CD4-positive, alpha-beta T cell treated with Interleukin-1 beta for 1 hour (primary cell): ENCODE results near the gene WDR36.
A peak's percentile ranks its signal among the peaks of the same experiment; 100 is the strongest.
"Not testable (repeated sequence)": the region's sequence is repeated elsewhere in the genome, so short reads cannot be mapped to it uniquely, and the experiment has no call there.

Source experiments
- DNase-seq, 2 donors: peaks; one replicate each; pipeline ENCODE4 v3.0.0-alpha.2; 2020 to 2022

Gene WDR36

DNA sequence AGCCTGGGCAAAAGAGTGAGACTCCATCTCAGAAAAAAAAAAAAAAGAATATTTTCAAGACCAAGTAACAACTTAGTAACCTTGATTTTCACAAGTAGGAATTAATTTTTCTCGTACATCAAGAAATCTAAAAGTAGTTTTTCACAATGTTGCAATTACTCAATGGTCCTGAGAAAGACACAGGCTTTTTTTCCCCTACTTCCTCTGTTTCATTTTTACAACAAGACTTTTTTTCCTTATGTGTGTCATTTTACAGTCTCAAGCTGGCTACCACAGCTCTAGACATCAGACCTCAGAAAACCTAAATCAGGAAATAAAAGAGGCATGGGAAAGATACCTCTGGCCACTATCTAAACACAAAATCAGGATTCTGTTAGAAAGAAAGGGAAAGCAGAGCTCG is 45.9 kb downstream of the WDR36 start:
- no peak for DNase-seq

GRCh38 chr5:111141471-111141870 is 49.3 kb downstream of the WDR36 start:
- not testable (repeated sequence) for DNase-seq

DNA sequence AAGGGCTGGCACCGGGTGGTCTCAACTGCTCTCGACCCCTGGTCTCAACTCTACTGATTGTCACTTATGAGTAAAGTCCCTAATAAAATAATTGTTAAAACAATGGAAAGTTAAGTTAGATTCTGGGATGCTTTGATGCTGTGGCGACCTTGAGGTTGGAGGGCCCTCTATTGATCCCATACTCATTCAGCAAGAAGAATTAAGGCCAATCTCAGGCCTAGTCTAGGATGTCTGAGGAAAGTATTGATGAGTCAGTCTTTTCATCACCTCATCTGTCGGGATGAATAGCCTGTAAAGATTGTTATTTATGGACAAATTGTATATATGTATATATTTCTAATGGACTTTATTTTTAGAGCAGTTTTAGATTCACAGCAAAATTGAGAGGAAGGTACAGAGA is 50.8 kb downstream of the WDR36 start:
- DNase-seq, result no peak

DNA sequence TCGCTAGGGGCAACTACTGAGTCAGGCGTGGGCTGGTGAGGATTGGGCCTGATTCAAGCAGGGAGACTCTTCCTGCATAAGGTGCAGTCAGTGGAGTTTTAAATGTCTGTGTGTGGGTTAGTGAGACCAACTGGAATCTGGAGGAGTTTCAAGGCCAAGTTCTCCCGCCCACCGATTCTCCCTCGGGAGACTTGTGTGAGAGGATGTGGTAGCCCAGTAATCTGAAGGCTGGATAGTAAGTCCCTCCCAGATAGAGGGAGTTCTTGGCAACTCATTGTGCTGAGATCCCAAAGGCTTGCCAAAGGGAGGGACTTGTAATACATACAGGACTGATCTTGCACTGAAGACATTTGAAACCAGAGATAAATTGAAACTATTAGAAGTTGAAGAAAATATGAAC is 51.8 kb downstream of the WDR36 start:
- DNase-seq, result no peak

- no peak for DNase-seq
Measured at GRCh38 chr5:111144352-111144930, 52.3 kb downstream of the WDR36 start.

DNA sequence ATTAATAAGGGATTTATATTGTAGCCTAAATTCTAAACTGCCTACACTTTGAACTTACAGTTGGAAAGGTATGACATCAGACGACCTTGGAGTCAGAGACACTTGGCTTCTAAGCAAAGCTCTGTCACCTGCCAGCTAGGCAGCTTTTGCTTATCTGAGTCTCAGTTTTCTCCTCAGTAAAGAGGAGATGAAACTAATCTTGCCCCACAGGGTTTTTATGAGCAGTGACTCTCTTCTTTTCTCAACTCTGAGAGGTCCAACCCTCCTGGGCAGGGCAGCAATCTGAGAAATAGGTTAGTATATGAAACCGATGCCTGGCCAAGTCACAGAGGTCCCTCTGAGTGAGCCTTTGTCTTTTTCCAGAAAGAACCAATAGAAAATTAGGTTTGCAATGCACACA is 53.9 kb downstream of the WDR36 start:
- DNase-seq, result no peak

- no peak for DNase-seq
Measured at GRCh38 chr5:111147502-111147901, 55.4 kb downstream of the WDR36 start.

DNA sequence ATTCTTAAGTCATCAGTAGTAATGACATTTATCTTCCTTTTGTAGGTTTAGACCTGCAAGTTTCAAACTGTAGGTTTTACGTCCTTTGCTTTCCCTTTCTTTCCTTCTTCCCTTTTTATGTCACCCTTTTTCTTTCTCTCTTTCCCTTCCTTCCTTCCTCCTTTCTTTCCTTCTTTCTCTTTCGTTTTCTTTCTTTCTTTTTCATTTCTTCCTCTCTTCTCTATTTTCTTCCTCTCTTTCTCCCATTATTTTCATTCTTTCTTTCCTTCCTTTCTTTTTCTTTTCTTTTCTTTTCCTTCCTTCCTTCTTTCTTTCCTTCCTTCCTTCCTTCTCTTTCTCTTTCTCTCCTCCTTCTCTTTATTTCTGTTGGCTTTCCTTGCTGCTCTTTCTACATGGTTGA is 59.9 kb downstream of the WDR36 start:
- DNase-seq, result no peak

GRCh38 chr5:111153483-111153882 is 61.3 kb downstream of the WDR36 start:
- DNase-seq, result no peak

GRCh38 chr5:111153945-111154344 is 61.8 kb downstream of the WDR36 start:
- no peak for DNase-seq

- DNase-seq, result peak; percentile 63 to 82
Measured at GRCh38 chr5:111158105-111158744, 66.1 kb downstream of the WDR36 start.

GRCh38 chr5:111159845-111160244 is 67.7 kb downstream of the WDR36 start:
- no peak for DNase-seq

DNA sequence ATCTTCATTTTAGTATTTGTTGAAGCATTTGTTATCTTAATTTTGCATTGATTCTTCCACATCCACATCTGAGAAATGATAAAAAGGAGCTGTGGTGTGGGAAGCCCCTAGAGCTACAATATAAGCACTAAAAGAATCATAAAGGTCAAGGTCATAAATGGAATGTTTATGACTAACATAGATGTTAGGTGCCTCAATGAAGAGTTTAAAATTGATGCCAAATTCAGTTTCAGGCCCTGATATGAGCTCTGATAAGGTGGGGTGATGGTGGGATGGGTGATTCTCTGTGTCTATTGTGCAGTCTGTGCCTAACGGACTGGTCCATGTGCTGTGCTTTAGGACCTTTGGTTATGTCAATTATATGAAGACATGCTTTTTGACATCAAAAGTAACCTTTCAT is 70.9 kb downstream of the WDR36 start:
- no peak for DNase-seq

GRCh38 chr5:111165058-111165457 is 72.9 kb downstream of the WDR36 start:
- no peak for DNase-seq

DNA sequence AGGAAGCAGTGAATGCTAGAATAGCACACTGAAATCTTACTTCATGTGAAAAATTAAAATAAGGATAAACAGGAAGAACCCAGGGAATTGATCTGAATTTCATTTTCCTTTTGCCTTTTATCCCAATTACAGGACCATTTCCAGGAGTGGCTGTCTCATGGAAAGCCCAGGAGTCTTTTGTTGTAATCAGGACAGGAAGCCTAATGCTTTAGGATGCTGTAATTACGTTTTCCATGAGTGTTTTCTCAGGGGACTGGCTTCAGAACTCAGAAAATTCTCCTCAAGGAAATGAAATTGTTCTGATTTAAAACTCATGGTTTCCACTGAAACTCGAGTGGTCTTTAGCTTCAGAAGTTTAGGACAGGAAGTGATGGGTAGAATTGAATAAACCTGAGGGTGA is 75.4 kb downstream of the WDR36 start:
- no peak for DNase-seq

DNA sequence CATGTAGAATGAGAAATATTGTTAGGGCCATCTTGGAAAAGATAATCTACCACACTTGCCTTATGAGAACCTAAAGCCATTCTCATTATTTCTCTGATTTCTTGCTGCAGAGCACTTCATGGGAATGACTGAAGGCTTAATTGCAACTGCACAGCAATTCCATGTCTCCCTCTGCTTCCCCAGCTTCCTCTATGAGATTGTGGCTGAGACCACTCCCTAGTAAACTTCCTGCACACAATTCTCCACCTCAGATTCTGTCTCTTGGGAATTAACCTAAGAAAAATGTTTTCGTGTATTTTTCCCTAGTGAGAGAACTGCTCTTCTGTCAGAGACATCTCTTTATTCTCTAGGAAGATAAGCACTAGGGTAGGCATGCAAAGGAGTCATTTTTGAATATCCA is 76.5 kb downstream of the WDR36 start:
- DNase-seq, result no peak

DNA sequence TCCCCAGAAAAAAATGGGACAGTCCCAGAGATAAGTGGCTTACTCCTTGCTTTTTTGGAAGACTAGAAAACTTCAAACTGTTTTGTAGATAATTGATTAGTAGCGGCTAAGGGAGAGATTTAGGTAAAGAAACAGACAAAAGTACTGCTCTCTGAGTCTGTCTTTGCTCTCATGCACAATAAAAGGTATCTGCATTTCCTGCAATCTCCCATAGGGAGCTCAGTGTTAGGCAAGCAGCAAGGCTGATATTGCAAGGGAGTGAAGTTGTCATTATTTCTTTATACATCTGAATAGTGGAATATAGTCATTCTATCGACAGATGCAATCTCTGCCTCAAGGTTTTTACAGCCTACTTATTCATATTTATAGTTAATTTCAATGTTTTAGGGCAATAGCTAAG is 77.1 kb downstream of the WDR36 start:
- DNase-seq, result no peak

- no peak for DNase-seq
Measured at GRCh38 chr5:111170279-111170678, 78.1 kb downstream of the WDR36 start.

DNA sequence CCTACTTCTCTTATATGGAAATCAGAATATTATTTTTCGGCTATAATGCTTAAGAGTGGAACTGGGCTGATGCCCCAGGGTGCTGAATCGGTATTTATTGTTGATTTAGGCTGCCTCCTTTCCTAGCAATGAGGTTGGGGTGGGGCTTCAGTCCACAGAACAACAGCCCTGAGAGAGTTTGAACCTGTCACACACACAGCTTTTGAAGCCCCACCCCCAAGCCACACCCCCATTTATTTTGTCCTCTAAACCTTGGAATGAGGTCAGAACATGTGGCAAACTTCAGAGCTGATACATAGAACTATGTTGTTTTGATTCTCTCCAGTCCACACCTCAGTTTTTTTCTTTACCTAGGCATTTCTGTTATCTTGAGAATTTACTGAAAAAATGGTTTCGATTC is 80.4 kb downstream of the WDR36 start:
- no peak for DNase-seq

GRCh38 chr5:111173476-111173875 is 81.3 kb downstream of the WDR36 start:
- DNase-seq, result no peak
